K562 (cell line): ENCODE results near the gene TAS2R43. TPM values are rescaled to one million over a fixed set of nuclear protein-coding genes. Genes with fewer than 3 reads are reported as not detected.
A peak's percentile ranks its signal among the peaks of the same experiment; 100 is the strongest.

Experiments
- ATAC-seq: fragments of 200-7000 bp; cut with Tn5 transposase; 3 replicates; pipeline ENCODE4 v1.9.1; 2020; ENCODE audit warnings: moderate library complexity
- BruUV-seq: library from RNA; stranded (reverse); fragments of 400-500 nt; replicated peaks from 2 replicates; lab custom pipeline; 2021; lab: Mats Ljungman, UMichigan
- CTCF ChIA-PET: fragments of 300-600 bp; formaldehyde crosslinking; extraction: SDS; loops from one replicate; lab custom pipeline; 2021; ENCODE audit warnings: low intra/inter-chr PET ratio; lab: Yijun Ruan, JAX
- POLR2A ChIA-PET: fragments of 300-600, 350-650 bp; sonication (Branson Sonifier 250); formaldehyde crosslinking; extraction: SDS; loops from one replicate; lab custom pipeline; 2021; ENCODE audit warnings: antibody characterized with exemption, inconsistent platforms; lab: Yijun Ruan, JAX
- DNase-seq, 4 experiments: peaks; one replicate each; pipeline versions ENCODE4 v3.0.0 to v3.0.0-alpha.2; 2011 to 2018; ENCODE audit warnings: low spot score in 3 of 4, mixed read lengths in 3 of 4; ENCODE audit errors: extremely low read depth in 1 of 4
- FAIRE-seq: peaks from 2 replicates; lab custom pipeline; 2011; peaks lifted over from hg19 to GRCh38; lab: Jason Lieb, UNC
- H2AFZ ChIP-seq: 2 replicates; pipeline ENCODE4 v1.6.0; 2011; ENCODE audit warnings: low read depth, low read length, control low read depth, inconsistent platforms
- H3K27ac ChIP-seq: fragments of 200-600 bp; 3 replicates; pipeline ENCODE4 v1.8.0; 2011; ENCODE audit warnings: low read depth, mild to moderate bottlenecking, control low read depth, inconsistent platforms, low read length, moderate library complexity, mixed read lengths; ENCODE audit errors: extremely low read depth
- H3K27me3 ChIP-seq, 2 experiments: fragments of 300-600 bp in 1 of 2; 2 replicates in 1 of 2; 3 replicates in 1 of 2; pipeline versions ENCODE4 v1.6.0 to v1.8.0; 2011; ENCODE audit warnings: inconsistent platforms in 2 of 2, low read length in 2 of 2, mild to moderate bottlenecking in 1 of 2, mixed read lengths in 1 of 2, moderate library complexity in 1 of 2; ENCODE audit not compliant: control insufficient read depth in 2 of 2, insufficient read depth in 2 of 2
- H3K36me3 ChIP-seq: fragments of 300-600 bp; 3 replicates; pipeline ENCODE4 v1.8.0; 2011; ENCODE audit warnings: mild to moderate bottlenecking, low read length, inconsistent platforms; ENCODE audit not compliant: control insufficient read depth, insufficient read depth
- H3K4me1 ChIP-seq, 2 experiments: fragments of 200-600 bp in 1 of 2; replicated peaks in 1 of 2; 2 replicates in 1 of 2; 3 replicates in 1 of 2; pipeline versions ENCODE4 v1.5.1 to v1.8.0; 2011; ENCODE audit warnings: inconsistent platforms in 2 of 2, low read length in 2 of 2, mild to moderate bottlenecking in 1 of 2, mixed read lengths in 1 of 2, moderate library complexity in 1 of 2; ENCODE audit not compliant: control insufficient read depth in 2 of 2, insufficient read depth in 2 of 2
- H3K4me2 ChIP-seq: 2 replicates; pipeline ENCODE4 v1.6.1; 2011; ENCODE audit warnings: low read length, control low read depth, inconsistent platforms, mixed read lengths; ENCODE audit not compliant: insufficient read depth
- H3K4me3 ChIP-seq: fragments of 200-600 bp; sonication (generic), shearing (Covaris generic); 2 replicates; pipeline ENCODE4 v1.5.1; 2016; ENCODE audit warnings: control low read depth, inconsistent platforms
- H3K79me2 ChIP-seq: fragments of 200-600 bp; 3 replicates; pipeline ENCODE4 v1.8.0; 2011; ENCODE audit warnings: low read length, inconsistent platforms; ENCODE audit not compliant: control insufficient read depth, insufficient read depth
- H3K9ac ChIP-seq, 2 experiments: 2 replicates each; pipeline versions ENCODE4 v1.6.0 to v1.6.1; 2011; ENCODE audit warnings: low read depth in 2 of 2, low read length in 2 of 2, control low read depth in 1 of 2, inconsistent platforms in 1 of 2, mild to moderate bottlenecking in 1 of 2, mixed read lengths in 1 of 2; ENCODE audit not compliant: insufficient read depth in 1 of 2
- H3K9me1 ChIP-seq: one replicate; pipeline ENCODE4 v1.6.0; 2011; ENCODE audit warnings: inconsistent platforms, mild to moderate bottlenecking, low read length, moderate library complexity; ENCODE audit not compliant: control insufficient read depth, insufficient read depth
- H3K9me3 ChIP-seq: replicated peaks from 2 replicates; pipeline ENCODE4 v1.5.1; 2011; ENCODE audit warnings: low read depth, low read length, inconsistent platforms; ENCODE audit not compliant: control insufficient read depth, insufficient read depth
- H4K20me1 ChIP-seq: replicated peaks from 2 replicates; pipeline ENCODE4 v1.6.1; 2011; ENCODE audit warnings: low read length, inconsistent platforms, mixed read lengths; ENCODE audit not compliant: control insufficient read depth, insufficient read depth
- ATF3 ChIP-seq, 2 experiments: fragments of 450-650 bp in 1 of 2; sonication (generic) in 1 of 2; formaldehyde crosslinking in 1 of 2; IDR thresholded peaks in 1 of 2; conservative IDR thresholded peaks in 1 of 2; 2 replicates each; pipeline versions ENCODE4 v1.6.1 to v1.8.1; 2016 to 2023; ENCODE audit warnings: mild to moderate bottlenecking in 2 of 2, moderate library complexity in 2 of 2, inconsistent platforms in 1 of 2, missing genetic modification reagents in 1 of 2
- ZBTB5 ChIP-seq: fragments of 450-650 bp; IDR thresholded peaks from 2 replicates; pipeline ENCODE4 v1.6.1; 2017; ENCODE audit warnings: antibody characterized with exemption
- in situ Hi-C: fragments of 300-500 bp; cut with MboI; formaldehyde crosslinking; loops from 4 replicates; pipeline ENCODE4 v1.15.0; 2018; ENCODE audit warnings: inconsistent platforms, mixed read lengths
- intact Hi-C: fragments of 100-400 bp; cut with micrococcal nuclease; formaldehyde crosslinking; loops from 2 replicates; pipeline ENCODE4 v1.14.2; 2022
- polyA plus RNA-seq, 8 experiments: library from polyadenylated mRNA; depleted of rRNA in 4 of 8; stranded (reverse) in 5 of 8; unstranded in 3 of 8; fragments of >200 nt; fragmentation: Nextera tagmentation in 2 of 8; fragmentation: Illumina TruSeq in 1 of 8; extraction: Ambion mirVana in 2 of 8; extraction: Trizol in 1 of 8; gene quantifications; 2 replicates each; pipeline versions ENCODE4 v1.2.1 to v1.2.3, GENCODE V29; 2011 to 2014; ENCODE audit warnings: inconsistent platforms in 1 of 8, missing spikeins in 1 of 8
- total RNA-seq, 7 experiments: library from RNA; depleted of rRNA in 6 of 7; stranded (reverse); fragments of >200 nt in 6 of 7; fragmentation: Illumina TruSeq in 2 of 7; extraction: Trizol in 2 of 7; gene quantifications; 2 replicates each; pipeline versions ENCODE4 v1.2.1 to v1.2.3, GENCODE V29; 2011 to 2021; ENCODE audit warnings: low replicate concordance in 1 of 7

The TAS2R43 gene
- total and polyA plus RNA-seq, 9 of the 15 experiments (the other 6 are each of a cell fraction or from before 2014, with no cell fraction given), result not detected

GRCh38 chr12:11059784-11060183, 32.3 kb downstream of the TAS2R43 start:
- H3K9me3 ChIP-seq, result no peaks in the 10 kb centered on the region
- H2AFZ ChIP-seq, result no peak overlapping the region
- H3K36me3 ChIP-seq, result 0 out of 3 replicates have a peak, but pooled peaks cover 2% of the 10 kb centered on the region
- intact Hi-C loops (no loop called here), in situ Hi-C loops (no loop called here)
- H3K4me1 ChIP-seq, result no peaks in the 10 kb centered on the region
- no peak overlapping the region for H3K4me2 ChIP-seq
- no TSS peak for BruUV-seq
- CTCF ChIA-PET, result no interaction called here
- TF ChIP-seq ZBTB5 (no peak), ATF3 (IDR thresholded peaks at IDR 0.05) (peak; percentile 29; the same call in 1 of the 2 replicates), ATF3 (CRISPR knock-in tag; conservative IDR thresholded peaks at IDR 0.05) (no peak)
- H3K27ac ChIP-seq, result no peak overlapping the region
- POLR2A ChIA-PET, result no interaction called here
- H3K79me2 ChIP-seq, result peaks cover 4% of the 10 kb centered on the region; the same call in 1 of the 3 replicates
- FAIRE-seq (peak; percentile 54), DNase-seq (no peak), ATAC-seq (no peak)
- H3K9ac ChIP-seq, result no peak overlapping the region
- no peaks in the 10 kb centered on the region for H4K20me1 ChIP-seq
- no peaks in the 10 kb centered on the region for H3K9me1 ChIP-seq
- H3K4me3 ChIP-seq, result no peak overlapping the region
- H3K27me3 ChIP-seq, result no peaks in the 10 kb centered on the region
